HG03457 (cell line): Measurements from ENCODE around the gene SEC14L2.
"Not testable (repeated sequence)": the region's sequence is repeated elsewhere in the genome, so short reads cannot be mapped to it uniquely, and the experiment has no call there.

Experiments
- ATAC-seq: cut with Tn5 transposase; IDR thresholded peaks from one replicate; pipeline ENCODE4 v1.9.1; 2021; ENCODE audit warnings: moderate number of reproducible peaks; ENCODE audit not compliant: unreplicated experiment

The SEC14L2 gene

DNA sequence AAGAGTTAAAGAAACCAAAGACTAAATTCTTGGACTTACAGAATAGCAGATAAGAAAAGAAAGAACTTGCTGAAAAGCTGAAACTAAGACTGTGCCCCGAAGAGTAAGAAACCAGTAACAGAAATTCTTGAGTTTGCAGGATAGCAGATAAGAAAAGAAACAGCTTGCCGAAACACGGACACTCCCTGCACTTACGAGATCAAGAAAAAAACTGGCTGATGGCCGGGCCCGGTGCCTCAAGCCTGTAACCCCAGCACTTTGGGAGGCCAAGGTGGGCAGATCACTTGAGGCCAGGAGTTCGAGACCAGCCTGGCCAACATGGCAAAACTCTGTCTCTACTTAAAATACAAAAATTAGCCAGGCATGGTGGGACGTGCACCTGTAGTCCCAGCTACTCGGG, 54.7 kb downstream of the SEC14L2 start:
- not testable (repeated sequence) for ATAC-seq

DNA sequence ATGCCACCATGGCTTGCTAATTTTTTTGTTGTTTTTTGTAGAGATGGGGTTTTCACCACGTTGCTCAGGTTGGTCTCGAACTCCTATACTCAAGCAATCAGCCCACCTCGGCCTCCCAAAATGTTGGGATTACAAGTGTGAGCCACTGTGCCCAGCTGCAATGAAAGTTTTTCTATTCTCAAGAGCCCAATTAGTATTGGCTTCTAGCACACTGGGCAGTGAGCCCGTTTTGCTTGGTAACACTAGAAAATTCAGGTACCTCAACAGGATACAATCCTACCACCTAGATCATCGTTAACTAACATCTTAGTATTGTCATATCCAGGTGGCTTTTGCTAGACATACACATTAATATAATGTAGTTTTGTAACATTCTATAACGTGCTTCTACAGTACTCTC, 56.0 kb downstream of the SEC14L2 start:
- ATAC-seq: no peak

DNA sequence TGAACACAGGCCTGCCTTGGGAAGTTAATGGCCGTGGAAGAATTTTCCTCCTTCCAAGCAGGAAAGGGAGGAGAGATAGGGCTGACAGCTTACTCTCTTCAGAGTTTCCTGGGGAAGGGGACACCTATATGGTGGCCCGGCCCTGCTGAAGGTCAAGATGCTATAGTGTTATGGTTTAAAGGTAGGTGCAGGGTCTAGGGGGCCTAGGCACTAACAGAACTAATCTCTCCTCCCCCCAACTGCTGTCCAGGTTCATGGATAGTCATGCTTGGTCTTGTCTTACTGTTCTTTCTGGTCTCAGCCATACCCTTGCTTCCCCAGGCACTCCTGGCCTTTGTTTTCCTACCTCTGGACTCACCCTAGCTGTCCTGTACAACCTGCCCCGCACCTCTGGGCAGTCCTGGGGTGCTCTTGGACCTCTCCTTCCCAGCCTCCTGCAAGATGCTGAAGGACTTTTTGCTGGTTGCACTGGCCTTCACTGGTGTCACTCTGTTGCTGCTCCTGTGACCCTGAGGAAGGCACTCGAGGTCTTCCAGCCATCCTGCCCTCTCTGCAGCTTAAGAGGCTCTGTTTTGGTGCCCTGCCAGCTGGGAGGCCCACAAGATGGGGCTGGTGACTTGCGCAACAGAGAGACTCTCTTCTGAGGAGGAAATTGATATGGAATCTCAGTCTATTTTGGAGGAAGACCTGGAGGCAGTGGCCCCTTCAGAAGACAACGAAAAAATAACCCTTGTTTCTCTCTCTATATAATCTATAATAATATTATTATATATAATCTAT, 57.1 kb downstream of the SEC14L2 start:
- ATAC-seq: no peak

DNA sequence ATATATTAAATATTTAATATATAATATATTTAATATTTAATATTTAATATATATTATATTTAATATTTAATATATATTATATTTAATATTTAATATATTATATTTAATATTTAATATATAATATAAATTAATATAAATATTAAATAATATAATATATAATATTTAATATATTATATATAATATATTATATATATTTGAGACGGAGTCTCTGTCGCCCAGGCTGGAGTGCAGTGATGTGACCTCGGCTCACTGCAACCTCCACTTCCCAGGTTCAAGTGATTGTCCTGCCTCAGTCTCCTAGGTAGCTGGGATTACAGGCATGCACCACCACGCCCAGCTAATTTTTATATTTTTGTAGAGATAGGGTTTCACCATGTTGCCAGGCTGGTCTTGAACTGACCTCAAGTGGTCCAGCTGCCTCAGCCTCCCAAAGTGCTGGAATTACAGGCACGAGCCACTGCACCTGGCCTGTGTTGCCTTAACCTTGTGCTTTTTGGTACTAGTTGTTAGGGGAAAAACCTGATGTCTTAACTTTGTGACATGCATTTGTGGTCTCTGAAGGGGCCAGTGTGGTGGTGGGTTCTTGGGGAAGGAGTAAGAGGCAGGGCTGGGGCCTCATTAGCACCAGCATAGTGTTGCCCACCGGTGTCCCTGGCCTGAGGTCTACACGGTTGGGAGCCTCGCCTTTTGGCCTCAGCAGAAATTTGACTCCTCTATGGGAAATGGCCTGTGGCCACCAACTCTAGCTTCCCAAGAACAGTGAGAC, 58.4 kb downstream of the SEC14L2 start:
- no peak for ATAC-seq

DNA sequence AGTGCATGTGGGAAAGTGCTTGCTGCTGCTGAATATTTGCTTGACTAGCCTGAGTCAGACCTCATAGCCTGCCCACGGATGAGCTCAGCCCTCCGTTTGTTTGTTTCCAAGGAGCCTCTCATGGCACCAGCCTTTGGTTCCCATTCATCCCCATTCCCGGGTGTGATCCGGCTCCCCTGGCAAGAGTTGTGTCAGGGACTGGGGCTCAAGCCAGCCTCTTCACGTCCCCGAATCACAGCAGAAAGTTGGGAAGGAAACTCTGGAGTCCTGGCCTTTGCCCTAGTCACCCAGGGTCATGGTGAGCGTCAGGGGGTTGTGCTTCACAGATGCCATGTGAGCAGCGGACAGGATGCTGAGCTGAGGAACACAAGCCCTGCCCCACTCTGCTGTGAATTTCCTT, 61.2 kb downstream of the SEC14L2 start:
- ATAC-seq: no peak

DNA sequence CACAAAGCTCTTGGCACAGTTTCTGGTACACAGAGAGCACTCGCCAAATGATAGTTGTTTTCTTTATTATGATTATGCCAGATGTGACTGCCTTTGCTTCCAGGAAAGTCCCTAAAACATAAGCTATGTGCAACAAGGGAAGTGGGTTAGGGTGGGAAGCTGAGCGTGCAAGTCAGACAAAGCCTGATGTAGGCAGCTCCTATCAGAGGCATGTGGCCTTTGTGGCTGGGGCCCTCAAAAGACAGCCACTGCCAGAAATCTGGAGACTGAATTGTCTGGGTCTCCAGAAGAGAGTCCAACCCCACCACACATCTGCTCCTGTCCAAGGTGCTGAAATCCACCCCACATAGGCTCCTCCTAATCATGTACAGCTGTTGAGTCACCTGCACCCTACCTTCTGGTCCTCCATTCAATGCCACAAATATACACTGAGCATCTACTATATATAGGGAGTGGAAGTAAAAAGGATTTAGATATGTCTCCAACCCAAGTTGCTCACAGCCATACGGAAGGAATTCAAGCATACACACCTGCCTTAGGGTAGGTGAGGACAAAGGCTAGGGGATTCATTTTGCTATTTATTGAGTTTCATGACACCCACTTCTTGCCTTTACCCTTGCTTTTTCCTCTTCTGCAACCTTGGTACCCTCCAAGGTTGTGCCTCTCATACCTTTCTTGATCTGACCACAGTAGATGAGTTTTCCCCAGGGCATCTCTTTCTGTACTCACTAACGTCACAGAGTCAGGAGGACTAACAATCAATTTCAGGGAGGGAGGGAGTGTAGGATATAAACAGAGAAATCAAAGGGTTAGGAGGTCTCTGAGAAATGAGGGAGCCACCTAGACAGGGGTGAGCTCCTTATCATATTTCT, 62.6 kb downstream of the SEC14L2 start:
- ATAC-seq: no peak

DNA sequence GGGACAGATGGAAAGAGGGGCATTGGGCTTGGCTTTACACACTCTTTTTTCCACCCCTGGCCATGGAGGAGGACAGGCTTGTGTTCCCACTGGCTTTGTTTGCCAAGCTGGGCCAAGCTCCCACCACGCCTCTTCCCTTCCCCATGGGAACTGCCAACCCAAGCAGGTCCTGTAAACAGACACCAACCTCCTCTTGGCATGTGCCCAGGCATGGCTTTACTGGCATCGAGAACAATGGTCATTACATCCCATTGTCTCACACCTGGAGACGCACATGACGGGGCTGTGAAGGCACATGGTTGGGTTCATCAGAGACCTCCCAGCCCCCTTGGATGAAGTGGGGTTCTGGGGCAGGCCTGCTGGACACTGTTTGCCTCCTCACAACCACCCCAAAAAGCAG, 63.3 kb downstream of the SEC14L2 start:
- ATAC-seq: no peak

DNA sequence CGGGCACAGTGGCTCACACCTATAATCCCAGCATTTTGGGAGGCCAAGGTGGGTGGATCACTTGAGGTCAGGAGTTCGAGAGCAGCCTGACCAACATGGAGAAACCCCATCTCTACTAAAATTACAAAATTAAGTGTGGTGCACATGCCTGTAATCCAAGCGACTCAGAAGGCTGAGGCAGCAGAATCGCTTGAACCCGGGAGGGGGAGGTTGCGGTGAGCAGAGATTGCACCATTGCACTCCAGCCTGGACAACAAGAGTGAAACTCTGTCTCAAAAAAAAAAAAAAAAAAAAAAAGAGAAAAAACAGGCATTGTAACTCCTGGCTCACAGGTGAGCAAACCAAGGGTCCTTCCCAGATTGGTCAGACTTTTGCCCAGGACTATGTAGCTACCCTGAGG, 63.7 kb downstream of the SEC14L2 start:
- ATAC-seq: not testable (repeated sequence)

DNA sequence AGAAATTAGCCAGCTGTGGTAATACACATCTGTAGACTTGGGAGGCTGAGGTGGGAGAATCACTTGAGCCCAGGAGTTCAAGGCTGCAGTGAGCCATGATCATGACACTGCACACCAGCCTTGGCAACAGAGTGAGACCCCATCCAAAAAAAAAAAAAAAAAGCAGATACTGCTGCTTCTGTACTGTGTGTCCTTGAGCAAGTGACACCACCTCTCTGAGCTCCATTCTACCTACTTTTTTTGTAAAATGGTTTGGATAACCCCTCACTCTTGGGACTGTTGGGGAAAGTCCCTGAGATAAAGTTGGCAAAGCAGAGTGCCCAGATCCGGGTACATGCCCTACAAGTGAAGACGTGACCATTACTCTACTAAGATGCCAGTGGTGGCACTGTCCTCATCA, 72.3 kb downstream of the SEC14L2 start:
- no peak for ATAC-seq

DNA sequence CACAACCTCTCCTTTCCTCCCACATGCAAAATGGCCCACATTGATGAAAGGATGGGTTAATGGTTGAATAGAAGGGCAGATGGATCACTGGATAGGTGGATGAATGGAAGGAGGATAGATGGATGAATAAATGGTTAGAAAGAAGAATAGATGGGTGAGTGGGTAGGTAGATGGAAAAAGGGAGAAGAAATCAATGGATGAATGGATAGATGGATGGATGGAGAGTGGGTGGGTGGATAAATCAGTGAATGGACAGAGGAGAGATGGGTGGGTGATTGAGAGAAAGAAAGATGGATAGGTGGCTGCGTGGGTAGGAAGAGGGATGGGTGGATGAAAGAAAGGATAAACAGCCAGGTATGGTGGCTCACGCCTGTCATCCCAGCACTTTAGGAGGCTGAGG, 73.8 kb downstream of the SEC14L2 start:
- no peak for ATAC-seq

DNA sequence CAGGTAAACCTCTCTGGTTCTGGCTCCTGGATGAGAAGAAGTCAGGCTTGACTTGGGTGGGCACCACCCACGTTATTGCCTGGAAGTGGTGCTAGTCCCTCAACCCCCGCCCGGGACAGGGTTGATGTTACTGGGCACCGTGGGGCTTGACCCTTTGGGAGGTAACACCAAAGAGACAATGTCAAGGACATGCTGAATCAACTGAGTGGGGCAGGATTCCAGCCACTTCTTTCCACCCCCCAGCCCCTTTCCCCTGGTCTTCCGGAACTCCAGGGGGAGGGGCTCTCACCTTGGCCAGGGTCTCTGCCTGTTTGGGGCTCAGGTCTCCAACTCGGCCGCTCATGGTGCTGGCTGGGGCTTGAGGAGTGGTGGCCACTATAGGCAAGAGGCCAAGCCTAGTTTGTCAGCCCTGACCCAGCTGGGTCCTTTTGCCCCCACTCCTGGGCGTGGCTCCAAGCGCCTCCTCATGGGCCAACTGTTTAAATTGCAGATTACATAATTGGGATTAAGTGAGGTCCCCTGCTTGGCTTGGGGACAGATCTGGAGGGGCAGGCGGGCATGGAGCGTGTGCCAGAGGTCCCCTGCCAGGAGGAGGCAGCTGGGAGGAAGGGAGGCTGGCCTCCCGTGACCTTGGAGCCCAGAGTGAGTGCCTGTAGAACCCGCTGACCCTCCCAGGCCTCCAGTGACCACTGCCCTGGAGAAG, 74.9 kb downstream of the SEC14L2 start, which contains the start of gene SEC14L3:
SEC14L3 (minus strand) TSS at position 402 of the 703 bp plus-strand sequence; CDS start at position 343, 59 bp downstream.
- ATAC-seq: no peak

DNA sequence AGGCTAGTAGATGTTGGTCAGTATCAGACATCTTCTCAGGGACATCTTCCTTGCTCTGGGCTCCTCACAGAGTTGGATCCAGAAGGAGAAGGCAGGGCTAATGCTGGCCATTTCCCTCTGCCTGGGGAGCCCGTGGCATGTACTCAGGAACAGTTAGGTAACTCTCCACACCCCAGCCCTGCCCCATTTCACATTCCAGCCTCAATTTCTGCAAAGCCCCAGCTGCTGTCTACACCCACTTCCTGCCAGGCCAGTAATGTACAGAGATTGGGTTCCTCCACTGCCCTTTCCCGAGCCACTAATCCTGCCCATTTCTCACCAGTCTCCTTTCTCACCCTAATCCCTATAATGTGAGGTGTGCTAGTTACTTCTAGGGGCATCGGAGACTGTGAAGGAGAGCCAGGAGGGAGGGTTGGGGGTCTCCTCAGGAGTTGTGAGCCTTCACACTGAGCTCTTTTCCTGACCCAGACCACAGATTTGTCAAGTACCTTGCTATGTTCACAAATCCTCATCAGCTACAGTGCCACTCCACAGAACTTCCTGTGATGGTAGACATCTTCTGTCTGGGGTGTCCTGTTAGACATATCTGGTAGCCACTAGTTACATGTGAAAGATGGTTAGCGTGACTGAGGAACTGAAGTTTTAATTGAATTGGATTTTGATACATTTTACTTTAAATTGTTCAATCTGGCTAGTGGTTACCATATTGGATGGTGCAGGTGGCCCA, 76.3 kb downstream of the SEC14L2 start:
- no peak for ATAC-seq

DNA sequence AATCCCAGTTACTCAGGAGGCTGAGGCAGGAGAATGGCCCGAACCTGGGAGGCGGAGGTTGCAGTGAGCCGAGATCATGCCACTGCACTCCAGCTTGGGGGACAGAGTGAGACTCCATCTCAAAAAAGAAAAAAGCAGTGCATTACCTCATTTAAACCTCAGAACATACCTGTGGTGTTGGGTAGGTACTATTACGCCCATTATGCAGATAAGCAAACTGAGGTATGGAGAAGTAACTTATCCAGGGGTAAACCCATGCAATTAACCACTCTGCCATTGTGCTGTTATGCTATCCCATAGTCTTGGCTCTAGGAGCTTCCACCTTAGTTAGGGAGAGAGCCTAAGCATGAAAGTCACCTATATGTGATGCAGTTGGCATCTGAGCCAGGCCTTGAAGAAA, 77.3 kb downstream of the SEC14L2 start:
- no peak for ATAC-seq
